Gastroesophageal sphincter (tissue), 4 donors: ENCODE results near the gene CD276. TPM values are rescaled to one million over a fixed set of nuclear protein-coding genes. Genes with fewer than 3 reads are reported as not detected.

Experiments
- ATAC-seq: fragments of 150-250 bp; one replicate; pipeline ENCODE4 v1.9.1; 2016; ENCODE audit warnings: mild to moderate bottlenecking, moderate library complexity
- H3K27ac ChIP-seq, 4 donors: fragments of 200-600 bp; sonication (generic) in 3 of 4; 1 replicate in 3 of 4; 2 replicates in 1 of 4; pipeline ENCODE4 v1.5.1; 2016 to 2019
- H3K27me3 ChIP-seq: fragments of 200-600 bp; sonication (generic); one replicate; pipeline ENCODE4 v1.5.1; 2019
- H3K36me3 ChIP-seq, 2 donors: fragments of 200-600 bp; sonication (generic); one replicate each; pipeline ENCODE4 v1.5.1; 2019; ENCODE audit warnings: control low read depth in 1 of 2
- H3K4me1 ChIP-seq, 3 donors: fragments of 200-600 bp; sonication (generic); 1 replicate in 2 of 3; 2 replicates in 1 of 3; pipeline ENCODE4 v1.5.1; 2016 to 2019; ENCODE audit warnings: control low read depth in 2 of 3
- H3K4me3 ChIP-seq, 2 donors: fragments of 200-600 bp; sonication (generic); one replicate each; pipeline ENCODE4 v1.5.1; 2019; ENCODE audit warnings: mild to moderate bottlenecking in 1 of 2, moderate library complexity in 1 of 2
- H3K9me3 ChIP-seq, 3 donors: fragments of 200-600 bp; sonication (generic); one replicate each; pipeline ENCODE4 v1.5.1; 2017 to 2019; ENCODE audit warnings: control low read depth in 2 of 3
- EP300 ChIP-seq: sonication (generic); formaldehyde crosslinking; IDR thresholded peaks from one replicate; pipeline ENCODE4 v1.6.1; 2017; ENCODE audit warnings: antibody characterized with exemption, mild to moderate bottlenecking
- POLR2A ChIP-seq, 2 donors: fragments of 450-650 bp; IDR thresholded peaks; one replicate each; pipeline ENCODE4 v1.6.1; 2017; ENCODE audit warnings: antibody characterized with exemption in 2 of 2, mild to moderate bottlenecking in 2 of 2, moderate library complexity in 1 of 2
- POLR2AphosphoS5 ChIP-seq: sonication (generic); formaldehyde crosslinking; IDR thresholded peaks from one replicate; pipeline ENCODE4 v1.6.1; 2017; ENCODE audit warnings: antibody characterized with exemption
- WGBS, 2 donors: methylation state at CpG; one replicate each; pipeline ENCODE4 v1.1.5; 2018; ENCODE audit warnings: low coverage in 1 of 2; 5-methylcytosine and 5-hydroxymethylcytosine counted together
- total RNA-seq, 4 donors: library from RNA; depleted of rRNA; stranded (reverse); fragments of >200 nt; gene quantifications; one replicate each; pipeline ENCODE4 v1.1.0, GENCODE V29; 2016
- TF ChIP-seq, protein P1 (sequence below), 4 experiments: fragments of 200-600 bp in 2 of 4; fragments of 450-650 bp in 2 of 4; sonication (generic) in 1 of 4; IDR thresholded peaks; one replicate each; pipeline ENCODE4 v1.5.1; 2017 to 2019; ENCODE audit warnings: antibody characterized with exemption in 4 of 4, mild to moderate bottlenecking in 2 of 4, moderate library complexity in 2 of 4

The CD276 gene
- total RNA-seq, 4 donors from 2014 or later = 34.7 to 61.5 (median 48.0) TPM

DNA sequence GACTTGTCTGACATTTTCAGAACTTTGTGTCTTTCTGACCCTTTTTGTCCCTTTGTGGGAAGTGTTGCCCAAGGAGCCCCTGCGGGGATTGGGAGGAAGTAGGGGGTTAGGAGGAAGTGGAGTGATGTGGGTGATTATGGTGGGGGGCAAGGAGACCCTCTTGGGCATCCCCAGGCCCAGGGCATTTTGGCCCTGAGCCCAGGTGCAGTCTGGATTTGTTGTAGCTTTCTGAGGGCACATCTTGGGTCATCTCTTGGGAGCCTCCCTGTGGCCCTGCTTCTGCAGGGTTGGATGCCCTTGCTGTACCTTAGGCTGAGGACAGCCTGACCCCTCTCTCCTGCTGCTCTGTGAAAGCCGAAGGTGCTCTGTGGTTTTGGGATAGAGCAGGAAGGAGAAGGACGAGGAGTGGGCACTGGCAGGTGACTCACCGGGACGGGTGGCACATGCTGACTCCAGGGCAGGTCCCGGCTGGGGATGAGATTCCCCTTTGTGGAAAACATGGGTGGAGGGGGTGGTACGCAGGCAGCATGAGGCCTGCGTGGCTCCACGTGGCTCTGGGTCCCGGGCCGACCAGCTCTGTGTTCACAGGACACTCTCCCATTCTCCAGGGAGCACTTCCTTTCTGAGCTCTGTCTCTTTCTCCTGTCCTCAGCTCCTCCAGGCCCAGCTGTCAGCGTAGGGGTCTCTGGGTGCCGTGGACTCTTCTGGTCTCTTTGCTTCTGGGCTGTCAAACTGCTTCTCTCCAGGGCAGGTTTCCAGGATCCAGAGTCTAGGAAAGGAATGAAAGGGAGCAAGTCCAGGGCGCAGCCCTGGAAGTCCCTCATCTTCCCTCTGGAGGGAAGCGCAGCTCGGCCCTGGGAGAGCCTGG lies 11.8 kb downstream of the CD276 start:
- ATAC-seq = no peak
- TF ChIP-seq POLR2A (IDR thresholded peaks at IDR 0.05) (no peak), POLR2AphosphoS5 (no peak), EP300 (no peak)
- TF ChIP-seq, protein P1, sequence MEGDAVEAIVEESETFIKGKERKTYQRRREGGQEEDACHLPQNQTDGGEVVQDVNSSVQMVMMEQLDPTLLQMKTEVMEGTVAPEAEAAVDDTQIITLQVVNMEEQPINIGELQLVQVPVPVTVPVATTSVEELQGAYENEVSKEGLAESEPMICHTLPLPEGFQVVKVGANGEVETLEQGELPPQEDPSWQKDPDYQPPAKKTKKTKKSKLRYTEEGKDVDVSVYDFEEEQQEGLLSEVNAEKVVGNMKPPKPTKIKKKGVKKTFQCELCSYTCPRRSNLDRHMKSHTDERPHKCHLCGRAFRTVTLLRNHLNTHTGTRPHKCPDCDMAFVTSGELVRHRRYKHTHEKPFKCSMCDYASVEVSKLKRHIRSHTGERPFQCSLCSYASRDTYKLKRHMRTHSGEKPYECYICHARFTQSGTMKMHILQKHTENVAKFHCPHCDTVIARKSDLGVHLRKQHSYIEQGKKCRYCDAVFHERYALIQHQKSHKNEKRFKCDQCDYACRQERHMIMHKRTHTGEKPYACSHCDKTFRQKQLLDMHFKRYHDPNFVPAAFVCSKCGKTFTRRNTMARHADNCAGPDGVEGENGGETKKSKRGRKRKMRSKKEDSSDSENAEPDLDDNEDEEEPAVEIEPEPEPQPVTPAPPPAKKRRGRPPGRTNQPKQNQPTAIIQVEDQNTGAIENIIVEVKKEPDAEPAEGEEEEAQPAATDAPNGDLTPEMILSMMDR (IDR thresholded peaks at IDR 0.05) = no peak
- Histone ChIP-seq H3K36me3 (peaks cover 0 to 18% of the 10 kb centered on the region in 2 donors), H3K27me3 (no peaks in the 10 kb centered on the region), H3K27ac (peak overlapping the region in 2 of 4 donors; percentile 45 to 50), H3K9me3 (no peaks in the 10 kb centered on the region), H3K4me3 (no peak overlapping the region), H3K4me1 (peaks cover 0 to 67% (median 48%) of the 10 kb centered on the region in 3 donors)
- 56 to 80% methylated on average over 1 to 13 of the region's 16 CpGs for WGBS, 2 donors

DNA sequence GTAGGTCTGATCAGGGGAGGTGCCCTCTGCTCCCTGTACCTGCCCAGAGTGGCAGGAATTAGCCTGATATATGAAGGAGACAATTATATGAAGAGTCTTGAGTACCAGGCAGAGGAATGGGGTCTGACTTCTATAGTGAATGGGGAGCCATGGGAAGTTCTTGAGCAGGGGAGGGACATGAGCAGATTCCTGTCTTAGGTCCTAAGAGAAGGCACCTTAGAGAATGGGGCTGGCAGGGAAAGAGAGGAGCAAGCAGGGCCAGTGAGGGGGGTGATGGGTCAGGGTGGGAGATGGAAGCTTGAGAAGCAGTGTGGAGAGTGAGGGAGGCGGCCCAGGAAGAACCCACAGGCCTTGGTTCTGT lies 12.4 kb downstream of the CD276 start:
- TF ChIP-seq POLR2A (IDR thresholded peaks at IDR 0.05) (no peak), EP300 (no peak), POLR2AphosphoS5 (no peak)
- TF ChIP-seq, protein P1 (IDR thresholded peaks at IDR 0.05) = no peak
- Histone ChIP-seq H3K9me3 (no peaks in the 10 kb centered on the region), H3K4me1 (peaks cover 0 to 61% (median 43%) of the 10 kb centered on the region in 3 donors), H3K36me3 (peaks cover 0 to 18% of the 10 kb centered on the region in 2 donors), H3K27me3 (no peaks in the 10 kb centered on the region), H3K4me3 (no peak overlapping the region), H3K27ac (peak overlapping the region in 3 of 4 donors; percentile 21 to 50 (median 45))
- 60% methylated on average over 1 of the region's 1 CpG; no CpG with 5 or more reads in 1 of the 2 donors for WGBS, 2 donors
- ATAC-seq = no peak

DNA sequence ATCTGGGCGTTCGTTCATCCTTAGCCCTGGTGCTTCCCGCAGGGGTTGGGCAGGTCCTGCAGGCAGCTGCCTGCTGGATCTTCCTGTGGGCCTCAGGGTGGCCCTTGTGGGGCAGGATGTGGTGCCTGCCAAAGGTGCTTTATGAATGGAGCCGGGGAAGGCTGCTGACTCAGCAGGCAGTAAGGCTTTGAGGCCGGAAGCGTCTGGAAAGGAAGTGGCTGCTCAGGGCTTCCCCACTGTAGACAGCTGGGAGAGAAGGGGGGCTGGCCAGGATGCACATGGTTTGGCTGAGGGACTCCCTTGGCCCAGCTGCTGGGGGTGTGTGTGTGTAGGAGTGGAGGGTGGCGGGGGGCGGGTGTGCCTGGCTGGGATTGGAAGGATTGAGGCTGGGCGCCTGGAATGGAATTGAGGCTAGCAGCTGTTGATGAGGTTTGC lies 12.9 kb downstream of the CD276 start:
- H3K9me3 ChIP-seq = no peaks in the 10 kb centered on the region
- no peaks in the 10 kb centered on the region for H3K27me3 ChIP-seq
- H3K4me3 ChIP-seq = no peak overlapping the region
- peaks cover 0 to 57% (median 39%) of the 10 kb centered on the region in 3 donors for H3K4me1 ChIP-seq
- peak; percentile 87 for ATAC-seq
- peak overlapping the region in 3 of 4 donors; percentile 21 to 50 (median 45) for H3K27ac ChIP-seq
- TF ChIP-seq POLR2AphosphoS5 (peak; percentile 87), POLR2A (IDR thresholded peaks at IDR 0.05) (no peak), EP300 (no peak)
- TF ChIP-seq, protein P1 (IDR thresholded peaks at IDR 0.05) = peak in 1 of 4 experiments; percentile 7
- peaks cover 0 to 20% of the 10 kb centered on the region in 2 donors for H3K36me3 ChIP-seq
- WGBS, 2 donors = 0 to 7% methylated on average over 4 to 5 of the region's 9 CpGs

DNA sequence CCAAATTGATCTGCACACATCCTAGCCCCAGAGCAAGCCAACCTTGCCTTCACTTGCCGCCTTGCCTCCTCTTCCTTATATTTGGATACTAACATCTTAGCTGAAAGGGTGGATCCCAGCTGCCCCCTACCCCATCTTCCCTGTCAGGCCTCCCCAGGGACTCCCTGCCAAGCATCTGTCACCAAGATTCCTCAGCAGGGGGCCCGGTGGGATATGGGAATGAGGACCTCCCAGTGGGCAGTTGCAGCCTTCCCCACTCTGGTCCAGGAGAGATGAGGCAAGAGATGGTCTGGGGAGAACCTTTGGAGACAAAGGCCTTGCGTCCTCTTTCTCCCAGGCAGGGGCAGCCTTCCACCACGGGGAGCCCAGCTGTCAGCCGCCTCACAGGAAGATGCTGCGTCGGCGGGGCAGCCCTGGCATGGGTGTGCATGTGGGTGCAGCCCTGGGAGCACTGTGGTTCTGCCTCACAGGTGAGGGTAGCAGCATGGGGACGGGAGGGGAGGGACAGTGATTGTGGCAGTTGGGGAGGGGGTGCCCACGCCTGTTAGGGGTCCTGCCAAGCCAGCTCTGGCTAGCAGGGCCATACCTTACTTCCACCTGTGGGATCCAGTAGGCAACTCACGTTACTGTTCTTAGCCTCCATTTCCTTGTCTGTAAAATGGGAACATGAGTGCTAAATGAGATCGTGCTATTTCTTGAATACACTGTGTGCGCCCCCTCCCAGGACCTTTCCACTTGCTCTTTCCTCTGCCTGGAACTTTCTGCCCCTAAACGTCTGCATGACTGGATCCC lies 15.3 kb downstream of the CD276 start:
- no peaks in the 10 kb centered on the region for H3K27me3 ChIP-seq
- no peak for ATAC-seq
- peaks cover 0 to 44% of the 10 kb centered on the region in 2 donors for H3K36me3 ChIP-seq
- H3K27ac ChIP-seq = no peak overlapping the region
- no peaks in the 10 kb centered on the region for H3K9me3 ChIP-seq
- H3K4me3 ChIP-seq = no peak overlapping the region
- TF ChIP-seq EP300 (no peak), POLR2A (IDR thresholded peaks at IDR 0.05) (no peak), POLR2AphosphoS5 (no peak)
- TF ChIP-seq, protein P1 (IDR thresholded peaks at IDR 0.05) = no peak
- H3K4me1 ChIP-seq = peaks cover 0 to 44% (median 31%) of the 10 kb centered on the region in 3 donors
- 61 to 76% methylated on average over 5 to 9 of the region's 14 CpGs for WGBS, 2 donors
